Adrenal gland (tissue), 12 donors: ENCODE results near the gene TFF1. TPM values are rescaled to one million over a fixed set of nuclear protein-coding genes. Genes with fewer than 3 reads are reported as not detected.

Source experiments
- DNase-seq, 7 donors: peaks; one replicate each; pipeline ENCODE4 v3.0.0-alpha.2; 2019 to 2020
- H3K27ac ChIP-seq, 5 donors: fragments of 200-600 bp; sonication (generic) in 4 of 5; 1 replicate in 3 of 5; 2 replicates in 2 of 5; pipeline versions ENCODE4 v1.5.1 to v1.8.0; 2016 to 2020; ENCODE audit warnings: mild to moderate bottlenecking in 1 of 5
- H3K27me3 ChIP-seq: fragments of 200-600 bp; 2 replicates; pipeline ENCODE4 v1.8.0; 2021
- H3K36me3 ChIP-seq, 2 donors: fragments of 200-600 bp; replicated peaks in 1 of 2; 1 replicate in 1 of 2; 2 replicates in 1 of 2; pipeline versions ENCODE4 v1.5.1 to v1.8.0; 2018 to 2022
- H3K4me1 ChIP-seq, 2 donors: fragments of 200-600 bp; replicated peaks in 1 of 2; 1 replicate in 1 of 2; 2 replicates in 1 of 2; pipeline versions ENCODE4 v1.5.1 to v1.8.0; 2018 to 2021
- H3K4me3 ChIP-seq, 4 donors: fragments of 200-600 bp; sonication (generic) in 3 of 4; one replicate each; pipeline ENCODE4 v1.5.1; 2016 to 2018
- H3K9me3 ChIP-seq, 3 donors: fragments of 200-600 bp; sonication (generic) in 1 of 3; replicated peaks in 1 of 3; 1 replicate in 2 of 3; 2 replicates in 1 of 3; pipeline versions ENCODE4 v1.5.1 to v1.8.0; 2016 to 2021
- POLR2A ChIP-seq, 2 donors: fragments of 450-650 bp; IDR thresholded peaks; one replicate each; pipeline ENCODE4 v1.6.1; 2017; ENCODE audit warnings: antibody characterized with exemption in 2 of 2, mild to moderate bottlenecking in 2 of 2, moderate library complexity in 1 of 2
- WGBS, 4 donors: extraction: QIAGEN DNeasy Blood & Tissue Kit in 2 of 4; methylation state at CpG; one replicate each; pipeline versions ENCODE4 v1.1.5 to v1.1.7; 2013 to 2017; 5-methylcytosine and 5-hydroxymethylcytosine counted together
- intact Hi-C, 2 donors: fragments of 100-400 bp; cut with DNase I; formaldehyde crosslinking; loops; one replicate each; pipeline versions ENCODE4 v1.14.1 to v1.15.0; 2022 to 2023
- polyA plus RNA-seq, 3 donors: library from polyadenylated mRNA; stranded (reverse); fragments of 200-250 nt in 2 of 3; fragments of 350-450 nt in 1 of 3; fragmentation: Illumina TruSeq in 1 of 3; extraction: RNeasy Lipid Tissue Mini Kit (QIAGEN cat#74804) in 1 of 3; gene quantifications; one replicate each; pipeline ENCODE4 v1.2.3, GENCODE V29; 2013 to 2014
- total RNA-seq, 9 donors: library from RNA; depleted of rRNA in 4 of 9; stranded (reverse); fragments of >200 nt in 4 of 9; fragments of 120-200 nt in 1 of 9; fragmentation: NEBNext Ultra II Directional in 1 of 9; extraction: Animal tissue kit (Norgen Biotek cat#: 25700) in 1 of 9; gene quantifications; one replicate each; pipeline versions ENCODE4 v1.1.0 to v1.2.4, GENCODE V29; 2013 to 2023
- TF ChIP-seq, protein P1 (sequence below), 6 experiments: fragments of 450-650 bp in 4 of 6; fragments of 200-600 bp in 2 of 6; sonication (generic) in 1 of 6; IDR thresholded peaks; 1 replicate in 5 of 6; 2 replicates in 1 of 6; pipeline versions ENCODE4 v1.5.1 to v1.8.0; 2016 to 2021; ENCODE audit warnings: antibody characterized with exemption in 6 of 6, mild to moderate bottlenecking in 2 of 6, moderate library complexity in 1 of 6
- donor health status: healthy with polysubstance abuse.
- donor health status: Bipolar disorder and iron deficiency.
- donor health status: DM: yes; HTN: yes; CAD: no.
- donor health status: DM: no; HTN: no; CAD: no.
- donor health status: DM: no; HTN: no; CAD: no.
- donor health status: DM: yes; HTN: yes; CAD: no.

Gene TFF1
- total and polyA plus RNA-seq, 12 donors: 0.39 to 1.5 (median 0.72) TPM; not detected in 9

DNA sequence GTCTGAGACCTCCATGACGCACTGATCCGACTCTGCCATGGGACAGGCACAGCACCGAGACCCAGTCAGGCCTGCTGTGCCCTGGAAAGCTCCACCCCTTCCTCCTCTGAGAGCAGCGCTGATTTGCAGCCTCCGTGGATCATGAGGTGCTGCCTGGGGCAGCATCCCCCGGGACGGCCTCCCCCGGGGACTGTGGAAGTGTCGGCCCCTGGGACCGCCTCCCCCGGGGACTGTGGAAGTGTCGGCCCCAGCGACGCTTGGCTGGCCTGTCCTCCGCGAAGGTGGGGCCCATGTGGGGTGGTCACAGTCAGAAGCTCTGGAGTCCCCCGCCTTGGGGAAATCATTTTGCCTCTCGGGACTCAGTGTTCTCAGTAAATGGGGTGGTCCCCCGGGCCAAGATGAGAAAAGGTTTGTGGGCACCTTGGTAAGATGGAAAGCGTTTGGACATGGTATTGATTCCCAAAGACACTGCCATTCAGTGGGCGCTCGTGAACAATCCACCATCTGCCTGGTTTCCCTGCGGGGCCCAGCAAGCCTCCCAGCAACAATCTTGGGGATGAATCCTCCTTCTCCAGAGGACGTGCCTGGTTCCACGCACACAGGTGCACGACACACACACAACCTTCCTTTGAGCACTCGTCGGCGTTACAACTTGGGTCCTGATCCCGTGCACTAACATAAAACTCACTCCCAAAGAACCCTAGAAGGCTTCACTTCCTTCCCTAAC is 18.6 kb downstream of the TFF1 start:
- no peak overlapping the region for H3K4me3 ChIP-seq
- no peak for TF ChIP-seq POLR2A (IDR thresholded peaks at IDR 0.05)
- TF ChIP-seq, protein P1, sequence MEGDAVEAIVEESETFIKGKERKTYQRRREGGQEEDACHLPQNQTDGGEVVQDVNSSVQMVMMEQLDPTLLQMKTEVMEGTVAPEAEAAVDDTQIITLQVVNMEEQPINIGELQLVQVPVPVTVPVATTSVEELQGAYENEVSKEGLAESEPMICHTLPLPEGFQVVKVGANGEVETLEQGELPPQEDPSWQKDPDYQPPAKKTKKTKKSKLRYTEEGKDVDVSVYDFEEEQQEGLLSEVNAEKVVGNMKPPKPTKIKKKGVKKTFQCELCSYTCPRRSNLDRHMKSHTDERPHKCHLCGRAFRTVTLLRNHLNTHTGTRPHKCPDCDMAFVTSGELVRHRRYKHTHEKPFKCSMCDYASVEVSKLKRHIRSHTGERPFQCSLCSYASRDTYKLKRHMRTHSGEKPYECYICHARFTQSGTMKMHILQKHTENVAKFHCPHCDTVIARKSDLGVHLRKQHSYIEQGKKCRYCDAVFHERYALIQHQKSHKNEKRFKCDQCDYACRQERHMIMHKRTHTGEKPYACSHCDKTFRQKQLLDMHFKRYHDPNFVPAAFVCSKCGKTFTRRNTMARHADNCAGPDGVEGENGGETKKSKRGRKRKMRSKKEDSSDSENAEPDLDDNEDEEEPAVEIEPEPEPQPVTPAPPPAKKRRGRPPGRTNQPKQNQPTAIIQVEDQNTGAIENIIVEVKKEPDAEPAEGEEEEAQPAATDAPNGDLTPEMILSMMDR (IDR thresholded peaks at IDR 0.05): no peak
- DNase-seq: peak in 2 of 7 donors; percentile 7 to 11
- no peaks in the 10 kb centered on the region for H3K9me3 ChIP-seq
- H3K36me3 ChIP-seq: no peaks in the 10 kb centered on the region
- WGBS, 4 donors: 85 to 92% (median 89%) methylated on average over 7 to 30 of the region's 30 CpGs
- intact Hi-C loops: no loop called here
- no peaks in the 10 kb centered on the region for H3K27me3 ChIP-seq
- no peaks in the 10 kb centered on the region for H3K4me1 ChIP-seq
- no peak overlapping the region for H3K27ac ChIP-seq

DNA sequence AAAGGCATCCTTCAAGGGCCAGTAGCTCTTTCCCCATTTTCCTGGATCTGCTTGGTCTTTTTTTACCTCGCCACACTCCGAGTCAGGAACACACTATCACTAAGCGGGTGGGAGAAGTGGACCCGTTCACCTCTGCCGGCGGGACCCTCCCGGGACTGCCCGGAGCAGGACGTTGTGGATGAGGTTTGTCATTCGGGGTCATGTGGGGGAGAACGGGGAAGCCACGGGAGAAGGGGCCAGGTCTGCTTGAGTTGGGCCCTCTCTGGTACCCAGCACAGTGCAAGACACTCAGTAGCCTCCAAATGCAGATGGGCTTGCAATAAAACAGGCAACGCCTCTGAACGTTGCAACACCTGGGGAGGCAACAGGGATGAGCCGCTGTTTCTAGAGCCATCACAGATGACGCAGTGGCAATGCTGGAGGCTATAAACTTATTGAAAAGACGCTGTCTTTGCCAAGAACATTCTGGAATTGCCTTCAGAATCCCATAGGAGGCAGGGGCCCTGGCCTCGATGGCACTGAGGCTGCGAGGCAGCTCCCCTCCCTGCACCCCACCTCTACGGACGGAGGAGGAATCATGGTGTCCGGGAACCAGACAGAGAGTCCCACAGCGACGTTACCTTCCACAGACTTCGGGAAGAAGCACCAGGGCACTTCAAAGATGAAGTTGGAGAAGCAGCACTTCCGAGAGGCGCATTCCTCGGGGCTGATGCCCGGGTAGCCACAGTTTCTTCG is 19.3 kb downstream of the TFF1 start:
- DNase-seq: peak in 2 of 7 donors; percentile 6 to 29
- no peaks in the 10 kb centered on the region for H3K9me3 ChIP-seq
- H3K4me3 ChIP-seq: no peak overlapping the region
- H3K4me1 ChIP-seq: no peaks in the 10 kb centered on the region
- H3K27ac ChIP-seq: no peak overlapping the region
- WGBS, 4 donors: 84 to 88% (median 87%) methylated on average over 20 to 30 of the region's 30 CpGs
- intact Hi-C loops: no loop called here
- no peaks in the 10 kb centered on the region for H3K27me3 ChIP-seq
- TF ChIP-seq, protein P1 (IDR thresholded peaks at IDR 0.05): no peak
- TF ChIP-seq POLR2A (IDR thresholded peaks at IDR 0.05): no peak
- H3K36me3 ChIP-seq: no peaks in the 10 kb centered on the region

DNA sequence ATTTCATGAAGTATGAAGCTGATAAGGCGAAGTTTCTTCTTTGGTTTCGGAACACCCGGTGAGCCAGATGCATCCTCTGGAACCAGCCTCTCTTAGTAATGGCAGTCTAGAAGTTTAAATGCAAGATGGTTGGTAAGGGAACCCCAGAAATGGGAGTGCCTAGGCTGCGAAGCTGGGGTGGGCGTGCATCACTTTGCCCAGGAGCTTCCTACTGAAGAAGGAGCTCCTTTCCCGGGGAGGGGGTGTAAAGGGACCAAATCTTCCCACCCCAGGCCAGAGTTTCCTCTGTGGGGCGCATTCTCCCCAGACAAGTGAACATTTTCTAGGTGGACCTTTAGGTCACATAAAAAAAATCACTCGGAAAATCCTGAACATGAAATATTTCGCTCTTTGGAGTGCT is 19.9 kb downstream of the TFF1 start:
- Histone ChIP-seq H3K27me3 (no peaks in the 10 kb centered on the region), H3K4me1 (no peaks in the 10 kb centered on the region), H3K36me3 (no peaks in the 10 kb centered on the region), H3K4me3 (no peak overlapping the region), H3K9me3 (no peaks in the 10 kb centered on the region), H3K27ac (no peak overlapping the region)
- peak in 1 of 7 donors; percentile 6 for DNase-seq
- intact Hi-C loops: no loop called here
- TF ChIP-seq POLR2A (IDR thresholded peaks at IDR 0.05): no peak
- TF ChIP-seq, protein P1 (IDR thresholded peaks at IDR 0.05): no peak
- WGBS, 4 donors: 84 to 87% (median 86%) methylated on average over 9 of the region's 9 CpGs

DNA sequence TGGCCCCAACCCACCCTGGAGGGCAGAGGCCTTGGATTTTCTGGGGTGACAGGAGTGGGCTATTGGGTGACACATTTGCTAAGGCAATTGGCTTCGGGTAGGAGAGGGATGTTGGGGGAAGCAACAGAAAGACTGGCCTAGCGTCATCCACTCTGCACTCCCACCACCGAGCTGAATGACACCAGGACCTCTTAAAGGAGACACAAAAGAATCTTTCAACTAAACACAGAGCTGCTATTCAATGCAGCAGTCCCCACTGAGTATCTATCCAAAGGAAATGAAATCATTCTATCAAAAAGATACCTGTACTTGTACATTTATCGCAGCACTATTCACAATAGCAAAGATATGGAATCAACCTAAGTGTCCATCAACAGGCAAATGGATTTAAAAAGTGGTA is 21.7 kb downstream of the TFF1 start:
- DNase-seq: no peak
- no peaks in the 10 kb centered on the region for H3K36me3 ChIP-seq
- no peak overlapping the region for H3K27ac ChIP-seq
- no peak overlapping the region for H3K4me3 ChIP-seq
- no peaks in the 10 kb centered on the region for H3K4me1 ChIP-seq
- H3K27me3 ChIP-seq: no peaks in the 10 kb centered on the region
- no peak for TF ChIP-seq POLR2A (IDR thresholded peaks at IDR 0.05)
- TF ChIP-seq, protein P1 (IDR thresholded peaks at IDR 0.05): no peak
- 61 to 80% (median 70%) methylated on average over 4 of the region's 4 CpGs for WGBS, 4 donors
- H3K9me3 ChIP-seq: no peaks in the 10 kb centered on the region
- intact Hi-C loops: no loop called here
